H1 (cell line): ENCODE data around the gene ARHGEF40. TPM values are rescaled to one million over a fixed set of nuclear protein-coding genes. Genes with fewer than 3 reads are reported as not detected.

Experiments used
- CTCF ChIA-PET: fragments of 300-600 bp; sonication (Branson Sonifier 250); formaldehyde crosslinking; loops from one replicate; lab custom pipeline; 2021; ENCODE audit not compliant: partially characterized antibody; lab: Charles Lee
- POLR2A ChIA-PET: fragments of 300-600 bp; sonication (Branson Sonifier 250); formaldehyde crosslinking; loops from one replicate; lab custom pipeline; 2021; ENCODE audit warnings: inconsistent platforms; ENCODE audit not compliant: partially characterized antibody; lab: Charles Lee
- DNase-seq, 2 experiments: peaks; one replicate each; pipeline versions ENCODE4 v3.0.0 to v3.0.0-alpha.2; 2010 to 2022; ENCODE audit warnings: low spot score in 2 of 2, low read depth in 1 of 2, mixed read lengths in 1 of 2
- FAIRE-seq: peaks from 2 replicates; lab custom pipeline; 2011; peaks lifted over from hg19 to GRCh38; lab: Jason Lieb, UNC
- H2AFZ ChIP-seq: 2 replicates; pipeline ENCODE4 v1.8.1; 2012; ENCODE audit warnings: low read length, inconsistent platforms
- H2AK5ac ChIP-seq: 2 replicates; pipeline ENCODE4 v1.6.1; 2013; ENCODE audit warnings: low read depth, low read length
- H2BK120ac ChIP-seq: replicated peaks from 2 replicates; pipeline ENCODE3; 2013; ENCODE audit warnings: low read depth, low read length, inconsistent platforms
- H2BK12ac ChIP-seq: 2 replicates; pipeline ENCODE4 v1.6.1; 2013; ENCODE audit warnings: low read depth, low read length
- H2BK15ac ChIP-seq: 2 replicates; pipeline ENCODE4 v1.6.1; 2013; ENCODE audit warnings: low read length
- H2BK20ac ChIP-seq: 2 replicates; pipeline ENCODE4 v1.6.1; 2013; ENCODE audit warnings: low read length
- H2BK5ac ChIP-seq: 2 replicates; pipeline ENCODE4 v1.6.1; 2013; ENCODE audit warnings: low read depth, low read length
- H3K14ac ChIP-seq: 2 replicates; pipeline ENCODE4 v1.6.1; 2013; ENCODE audit warnings: inconsistent platforms; ENCODE audit not compliant: insufficient read length
- H3K18ac ChIP-seq: 2 replicates; pipeline ENCODE4 v1.6.1; 2013; ENCODE audit warnings: low read length; ENCODE audit errors: extremely low read depth
- H3K23ac ChIP-seq: 2 replicates; pipeline ENCODE4 v1.6.1; 2013; ENCODE audit warnings: inconsistent platforms; ENCODE audit not compliant: insufficient read length
- H3K23me2 ChIP-seq: 2 replicates; pipeline ENCODE4 v1.6.1; 2013; ENCODE audit warnings: low read depth, low read length
- H3K27ac ChIP-seq: 2 replicates; pipeline ENCODE4 v1.6.1; 2011; ENCODE audit warnings: low read depth, low read length, inconsistent platforms
- H3K27me3 ChIP-seq, 4 experiments: replicated peaks in 1 of 4; 1 replicate in 1 of 4; 2 replicates in 3 of 4; pipeline versions ENCODE4 v1.6.1 to v1.8.1; 2011 to 2013; ENCODE audit warnings: low read length in 3 of 4, mild to moderate bottlenecking in 3 of 4, inconsistent platforms in 2 of 4, mixed read lengths in 2 of 4, moderate library complexity in 1 of 4; ENCODE audit not compliant: control insufficient read depth in 3 of 4, insufficient read depth in 3 of 4; ENCODE audit errors: extremely low read depth in 1 of 4
- H3K36me3 ChIP-seq, 4 experiments: 2 replicates each; pipeline versions ENCODE4 v1.6.1 to v1.8.1; 2011 to 2013; ENCODE audit warnings: mild to moderate bottlenecking in 4 of 4, low read length in 3 of 4, moderate library complexity in 2 of 4, control low read depth in 1 of 4, inconsistent platforms in 1 of 4; ENCODE audit not compliant: insufficient read depth in 4 of 4, control insufficient read depth in 2 of 4
- H3K4ac ChIP-seq: replicated peaks from 2 replicates; pipeline ENCODE3; 2013; ENCODE audit warnings: low read length, low read depth, mixed read lengths, inconsistent platforms; ENCODE audit not compliant: insufficient read length
- H3K4me1 ChIP-seq, 4 experiments: replicated peaks in 1 of 4; 1 replicate in 1 of 4; 2 replicates in 3 of 4; pipeline versions ENCODE4 v1.6.1 to v1.8.1; 2011 to 2013; ENCODE audit warnings: low read length in 3 of 4, inconsistent platforms in 2 of 4, mixed read lengths in 1 of 4; ENCODE audit not compliant: insufficient read depth in 4 of 4, control insufficient read depth in 3 of 4
- H3K4me2 ChIP-seq, 2 experiments: 2 replicates each; pipeline versions ENCODE4 v1.6.1 to v1.8.1; 2011 to 2013; ENCODE audit warnings: low read depth in 2 of 2, low read length in 2 of 2, control low read depth in 1 of 2, inconsistent platforms in 1 of 2, mild to moderate bottlenecking in 1 of 2; ENCODE audit not compliant: insufficient read depth in 1 of 2
- H3K4me3 ChIP-seq, 4 experiments: fragments of 200-600, 300-600 bp in 1 of 4; sonication (generic), shearing (Covaris generic), sonication (Bioruptor Twin) in 1 of 4; 2 replicates each; pipeline versions ENCODE4 v1.5.1 to v1.8.1; 2011 to 2016; ENCODE audit warnings: low read length in 4 of 4, low read depth in 3 of 4, control low read depth in 2 of 4, inconsistent platforms in 2 of 4, mild to moderate bottlenecking in 2 of 4, mixed read lengths in 1 of 4, moderate library complexity in 1 of 4; ENCODE audit not compliant: insufficient read depth in 2 of 4; ENCODE audit errors: extremely low read depth in 1 of 4
- H3K56ac ChIP-seq: replicated peaks from 2 replicates; pipeline ENCODE3; 2013; ENCODE audit warnings: low read depth, mild to moderate bottlenecking, mixed read lengths, low read length, inconsistent platforms; ENCODE audit not compliant: insufficient read length
- H3K79me1 ChIP-seq: 2 replicates; pipeline ENCODE4 v1.6.1; 2013; ENCODE audit warnings: low read depth, low read length, control low read depth
- H3K79me2 ChIP-seq, 2 experiments: 2 replicates each; pipeline versions ENCODE4 v1.6.1 to v1.8.1; 2012 to 2013; ENCODE audit warnings: low read length in 2 of 2, mild to moderate bottlenecking in 2 of 2, inconsistent platforms in 1 of 2; ENCODE audit not compliant: insufficient read depth in 2 of 2, control insufficient read depth in 1 of 2
- H3K9ac ChIP-seq, 4 experiments: replicated peaks in 1 of 4; 1 replicate in 1 of 4; 2 replicates in 3 of 4; pipeline versions ENCODE4 v1.6.1 to v1.8.1; 2011 to 2013; ENCODE audit warnings: low read depth in 3 of 4, low read length in 3 of 4, control low read depth in 2 of 4, mild to moderate bottlenecking in 2 of 4, moderate library complexity in 2 of 4, inconsistent platforms in 1 of 4; ENCODE audit errors: extremely low read depth in 1 of 4
- H3K9me3 ChIP-seq, 2 experiments: 2 replicates each; pipeline versions ENCODE4 v1.6.1 to v1.8.1; 2012 to 2013; ENCODE audit warnings: mild to moderate bottlenecking in 2 of 2, moderate library complexity in 2 of 2, control low read depth in 1 of 2, inconsistent platforms in 1 of 2, low read depth in 1 of 2, low read length in 1 of 2, mixed read lengths in 1 of 2; ENCODE audit not compliant: insufficient read depth in 2 of 2
- H4K20me1 ChIP-seq, 2 experiments: replicated peaks in 1 of 2; 2 replicates each; pipeline versions ENCODE3 to v1.8.1; 2011 to 2013; ENCODE audit warnings: inconsistent platforms in 2 of 2, low read length in 2 of 2, mild to moderate bottlenecking in 1 of 2; ENCODE audit not compliant: insufficient read depth in 2 of 2, control insufficient read depth in 1 of 2
- H4K5ac ChIP-seq: 2 replicates; pipeline ENCODE4 v1.6.1; 2013; ENCODE audit warnings: low read length, low read depth, mixed read lengths, inconsistent platforms; ENCODE audit not compliant: insufficient read length
- H4K8ac ChIP-seq: 2 replicates; pipeline ENCODE4 v1.8.0; 2013; ENCODE audit warnings: mild to moderate bottlenecking, moderate library complexity, low read length, inconsistent platforms; ENCODE audit not compliant: insufficient read depth; ENCODE audit errors: extremely low read depth
- H4K91ac ChIP-seq: replicated peaks from 2 replicates; pipeline ENCODE3; 2013; ENCODE audit warnings: low read length, mixed read lengths, inconsistent platforms; ENCODE audit not compliant: insufficient read length
- BACH1 ChIP-seq: IDR thresholded peaks from 2 replicates; pipeline ENCODE4 v1.6.1; 2012; ENCODE audit warnings: low read length, improper control_type of control experiment
- BRCA1 ChIP-seq: IDR thresholded peaks from 2 replicates; pipeline ENCODE4 v1.6.1; 2012; ENCODE audit warnings: low read depth, low read length, improper control_type of control experiment
- CBX8 ChIP-seq: fragments of 300-800, 300-1000 bp; sonication (generic); IDR thresholded peaks from 2 replicates; pipeline ENCODE4 v1.7.1; 2016; ENCODE audit warnings: low read depth, low read length, borderline replicate concordance
- E2F6 ChIP-seq: IDR thresholded peaks from 2 replicates; pipeline ENCODE4 v1.6.1; 2012; ENCODE audit warnings: inconsistent platforms
- HDAC2 ChIP-seq, 2 experiments: fragments of 300-600 bp in 1 of 2; sonication (generic) in 1 of 2; IDR thresholded peaks; 2 replicates each; pipeline ENCODE4 v1.6.1; 2011 to 2012; ENCODE audit warnings: low read depth in 2 of 2, low read length in 2 of 2, mild to moderate bottlenecking in 2 of 2, moderate library complexity in 2 of 2, borderline replicate concordance in 1 of 2, inconsistent platforms in 1 of 2
- KDM4A ChIP-seq: IDR thresholded peaks from one replicate; pipeline ENCODE4 v1.7.1; 2012; ENCODE audit warnings: low read depth, mild to moderate bottlenecking, moderate library complexity, low read length, inconsistent platforms; ENCODE audit not compliant: severe bottlenecking
- PHF8 ChIP-seq: fragments of 200-600 bp; sonication (generic); conservative IDR thresholded peaks from 2 replicates; pipeline ENCODE4 v1.7.1; 2012; ENCODE audit warnings: low read depth, mild to moderate bottlenecking, inconsistent platforms, low read length, moderate library complexity
- POLR2AphosphoS5 ChIP-seq: IDR thresholded peaks from 2 replicates; pipeline ENCODE4 v1.6.1; 2011; ENCODE audit warnings: low read depth, low read length
- RFX5 ChIP-seq: IDR thresholded peaks from 2 replicates; pipeline ENCODE4 v1.6.1; 2011; ENCODE audit warnings: low read depth, low read length, improper control_type of control experiment, borderline replicate concordance
- SIX5 ChIP-seq: IDR thresholded peaks from 2 replicates; pipeline ENCODE4 v1.6.1; 2011; ENCODE audit warnings: mild to moderate bottlenecking, low read depth, low read length
- SP4 ChIP-seq: IDR thresholded peaks from 2 replicates; pipeline ENCODE4 v1.6.1; 2012; ENCODE audit warnings: low read length, inconsistent platforms
- TBP ChIP-seq: IDR thresholded peaks from 2 replicates; pipeline ENCODE4 v1.6.1; 2011; ENCODE audit warnings: low read depth, low read length, improper control_type of control experiment
- TCF12 ChIP-seq: IDR thresholded peaks from 2 replicates; pipeline ENCODE4 v1.6.1; 2011; ENCODE audit warnings: low read depth, mild to moderate bottlenecking, low read length
- WGBS, 2 experiments: shearing (Covaris generic) in 1 of 2; methylation state at CpG; one replicate each; pipeline versions ENCODE4 v1.1.6 to v1.1.7; 2013 to 2015; ENCODE audit warnings: low lambda C conversion rate in 2 of 2, mixed read lengths in 2 of 2, inconsistent platforms in 1 of 2, low coverage in 1 of 2, missing lambda C conversion rate in 1 of 2; ENCODE audit not compliant: insufficient replicate concordance in 2 of 2, insufficient coverage in 1 of 2, insufficient read length in 1 of 2; ENCODE audit errors: extremely low coverage in 1 of 2, missing lambda C conversion rate in 1 of 2; 5-methylcytosine and 5-hydroxymethylcytosine counted together
- polyA plus RNA-seq, 7 experiments: library from polyadenylated mRNA; depleted of rRNA in 3 of 7; stranded (reverse) in 5 of 7; unstranded in 2 of 7; fragments of >200 nt in 5 of 7; fragments of 200-250 nt in 2 of 7; gene quantifications; 1 replicate in 5 of 7; 2 replicates in 1 of 7; 4 replicates in 1 of 7; pipeline versions ENCODE4 v1.2.1 to v1.2.3, GENCODE V29; 2011 to 2013; ENCODE audit warnings: missing spikeins in 2 of 7, mixed read lengths in 2 of 7
- total RNA-seq: library from RNA; stranded (reverse); fragmentation: NEBNext Ultra II Directional; extraction: Animal tissue kit (Norgen Biotek cat#: 25700); gene quantifications from 2 replicates; pipeline ENCODE4 v1.2.1, GENCODE V29; 2021

Gene ARHGEF40
- total and polyA plus RNA-seq, 2 of the 8 experiments (the other 6 are each of a cell fraction or from before 2014, with no cell fraction given) = 53.1 to 101 TPM

DNA sequence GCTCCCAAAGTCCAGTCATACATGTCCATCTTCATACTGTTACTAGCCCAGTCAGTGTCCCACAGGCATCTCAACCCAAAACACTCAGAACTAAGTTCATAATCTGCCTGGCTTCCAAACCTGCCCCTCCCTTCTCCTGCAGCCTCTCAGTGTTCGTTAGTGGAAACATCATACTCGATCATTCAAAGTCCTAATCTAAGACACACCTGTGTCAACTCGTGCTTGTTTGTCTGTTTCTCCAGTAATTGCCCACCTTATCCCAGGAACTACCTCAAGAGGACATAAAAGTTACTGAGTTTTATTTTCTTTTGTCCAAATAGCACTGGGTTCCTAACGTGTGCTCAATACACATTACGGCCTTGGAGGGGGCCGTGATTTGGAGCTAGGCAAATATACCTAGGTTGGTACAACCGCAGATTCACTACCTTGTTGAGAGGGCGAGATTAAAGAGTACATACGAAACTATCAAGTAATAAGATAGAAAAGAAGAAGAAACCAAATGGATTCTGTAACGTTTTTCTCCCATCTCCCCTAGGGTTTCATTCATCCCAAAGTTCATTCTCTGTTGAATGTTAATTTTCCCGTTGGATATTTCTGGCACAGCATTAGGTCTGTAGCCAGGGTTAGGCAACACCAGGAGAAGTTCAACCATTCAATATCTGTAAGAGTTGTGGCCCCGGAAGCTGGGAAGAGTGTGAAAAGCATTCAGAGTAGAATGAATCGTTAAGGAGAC lies 9.3 kb upstream of the ARHGEF40 start:
- H4K5ac ChIP-seq = no peak overlapping the region
- no peak overlapping the region for H4K8ac ChIP-seq
- H3K18ac ChIP-seq = no peak overlapping the region
- H2BK20ac ChIP-seq = no peak overlapping the region
- H3K27ac ChIP-seq = no peak overlapping the region
- no peaks in the 10 kb centered on the region for H3K36me3 ChIP-seq
- no peaks in the 10 kb centered on the region for H3K79me2 ChIP-seq
- no peak for FAIRE-seq
- no peak overlapping the region for H3K4me3 ChIP-seq
- H4K20me1 ChIP-seq = no peaks in the 10 kb centered on the region
- H3K27me3 ChIP-seq = no peaks in the 10 kb centered on the region; a peak in 1 of 7 replicates
- H3K9me3 ChIP-seq = no peaks in the 10 kb centered on the region
- ChIA-PET POLR2A (interaction anchor here (3.7 kb wide), 1 partner anchor 11 kb away, joined by 17 read pairs; no protein-coding TSS in a partner anchor), CTCF (interaction anchor here (0.7 to 2.5 kb wide), 4 partner anchors 17 to 46 kb away, joined by 3 to 8 read pairs (median 4); no protein-coding TSS in a partner anchor)
- H3K4me2 ChIP-seq = no peak overlapping the region
- H2BK120ac ChIP-seq = no peak overlapping the region
- no peaks in the 10 kb centered on the region for H3K79me1 ChIP-seq
- H2BK15ac ChIP-seq = no peak overlapping the region
- H2AK5ac ChIP-seq = no peak overlapping the region
- H3K14ac ChIP-seq = no peak overlapping the region
- no peak overlapping the region for H2BK5ac ChIP-seq
- no peak overlapping the region for H2BK12ac ChIP-seq
- no peak overlapping the region for H3K56ac ChIP-seq
- H3K4ac ChIP-seq = no peak overlapping the region
- no peak overlapping the region for H3K23ac ChIP-seq
- no peaks in the 10 kb centered on the region; a peak in 2 of 7 replicates for H3K4me1 ChIP-seq
- no peak overlapping the region for H2AFZ ChIP-seq
- WGBS, 2 experiments = 86% methylated on average over 13 of the region's 13 CpGs; no CpG with 5 or more reads in 1 of the 2 experiments
- TF ChIP-seq BACH1 = no peak
- no peak for TF ChIP-seq TCF12
- no peak for TF ChIP-seq KDM4A
- no peak for TF ChIP-seq PHF8
- TF ChIP-seq POLR2AphosphoS5 = no peak
- TF ChIP-seq E2F6 = no peak
- no peak for TF ChIP-seq BRCA1
- TF ChIP-seq TBP = no peak
- no peak for TF ChIP-seq SP4
- TF ChIP-seq CBX8 = no peak
- no peak for TF ChIP-seq RFX5
- no peak for TF ChIP-seq HDAC2 (IDR thresholded peaks at IDR 0.05; ENCODE audit: borderline replicate concordance in 1 of 2, low read depth in 2 of 2, low read length in 2 of 2)
- TF ChIP-seq SIX5 = no peak
- no peak overlapping the region for H4K91ac ChIP-seq
- no peak overlapping the region for H3K9ac ChIP-seq
- no peaks in the 10 kb centered on the region for H3K23me2 ChIP-seq
- no peak for DNase-seq
